SK-N-SH treated with all-trans-retinoic acid at 6 μM for 48 hours (cell line): ENCODE data around the gene CD40.

Source experiments
- CSDC2 ChIP-seq: fragments of 250-450 bp; sonication (Bioruptor Pico); IDR thresholded peaks from 2 replicates; pipeline ENCODE4 v1.5.0; 2020; ENCODE audit warnings: mild to moderate bottlenecking, moderate library complexity
- ESRRG ChIP-seq: fragments of 250-450 bp; sonication (Bioruptor Pico); IDR thresholded peaks from 2 replicates; pipeline ENCODE4 v1.6.1; 2021; ENCODE audit warnings: mild to moderate bottlenecking
- ISL1 ChIP-seq: fragments of 250-450 bp; sonication (Bioruptor Pico); IDR thresholded peaks from 2 replicates; pipeline ENCODE4 v2.1.2; 2022; ENCODE audit warnings: mild to moderate bottlenecking, moderate library complexity
- RARB ChIP-seq: fragments of 250-450 bp; sonication (Bioruptor Pico); IDR thresholded peaks from 2 replicates; pipeline ENCODE4 v1.8.0; 2021; ENCODE audit warnings: mild to moderate bottlenecking, moderate library complexity
- TOX ChIP-seq: fragments of 250-450 bp; sonication (Bioruptor Pico); IDR thresholded peaks from 2 replicates; pipeline ENCODE4 v1.8.0; 2021; ENCODE audit warnings: mild to moderate bottlenecking, moderate library complexity, borderline replicate concordance
- ZNF565 ChIP-seq: fragments of 450-650 bp; formaldehyde crosslinking; conservative IDR thresholded peaks from 2 replicates; pipeline ENCODE4 v1.5.0; 2020; ENCODE audit warnings: low read depth, mild to moderate bottlenecking, moderate library complexity
- ZNF8 ChIP-seq: fragments of 450-650 bp; formaldehyde crosslinking; IDR thresholded peaks from 2 replicates; pipeline ENCODE4 v1.5.0; 2020; ENCODE audit warnings: mild to moderate bottlenecking, moderate library complexity
- TF ChIP-seq, protein P1 (sequence below): fragments of 250-450 bp; sonication (Bioruptor Pico); IDR thresholded peaks from 2 replicates; pipeline ENCODE4 v1.5.1; 2021; ENCODE audit warnings: mild to moderate bottlenecking, moderate library complexity

DNA sequence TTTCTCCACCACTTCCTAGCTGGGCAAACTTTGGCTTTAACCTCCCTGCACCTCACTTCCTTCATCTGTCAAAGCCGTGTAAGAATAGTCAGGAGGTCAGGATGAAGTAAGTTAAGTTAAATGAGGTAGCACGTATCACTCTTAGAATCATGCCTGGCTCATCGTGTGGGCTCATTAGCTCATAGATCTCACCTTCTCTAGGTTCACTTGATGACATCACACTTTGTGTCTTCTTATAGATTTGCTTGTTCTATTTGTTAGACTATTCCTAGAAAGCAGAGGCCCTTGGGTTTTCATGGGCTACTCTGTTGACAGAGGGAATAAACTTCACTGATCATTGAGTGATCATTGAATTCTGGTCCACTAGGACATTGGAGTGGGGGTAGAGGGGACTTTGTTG lies 16.2 kb upstream of the CD40 start:
- TF ChIP-seq ESRRG: no peak
- TF ChIP-seq RARB (CRISPR knock-in tag): no peak
- no peak for TF ChIP-seq ISL1 (CRISPR knock-in tag)
- no peak for TF ChIP-seq TOX (CRISPR knock-in tag)
- no peak for TF ChIP-seq CSDC2 (CRISPR knock-in tag)
- no peak for TF ChIP-seq ZNF8 (CRISPR knock-in tag)
- no peak for TF ChIP-seq ZNF565
- TF ChIP-seq, protein P1, sequence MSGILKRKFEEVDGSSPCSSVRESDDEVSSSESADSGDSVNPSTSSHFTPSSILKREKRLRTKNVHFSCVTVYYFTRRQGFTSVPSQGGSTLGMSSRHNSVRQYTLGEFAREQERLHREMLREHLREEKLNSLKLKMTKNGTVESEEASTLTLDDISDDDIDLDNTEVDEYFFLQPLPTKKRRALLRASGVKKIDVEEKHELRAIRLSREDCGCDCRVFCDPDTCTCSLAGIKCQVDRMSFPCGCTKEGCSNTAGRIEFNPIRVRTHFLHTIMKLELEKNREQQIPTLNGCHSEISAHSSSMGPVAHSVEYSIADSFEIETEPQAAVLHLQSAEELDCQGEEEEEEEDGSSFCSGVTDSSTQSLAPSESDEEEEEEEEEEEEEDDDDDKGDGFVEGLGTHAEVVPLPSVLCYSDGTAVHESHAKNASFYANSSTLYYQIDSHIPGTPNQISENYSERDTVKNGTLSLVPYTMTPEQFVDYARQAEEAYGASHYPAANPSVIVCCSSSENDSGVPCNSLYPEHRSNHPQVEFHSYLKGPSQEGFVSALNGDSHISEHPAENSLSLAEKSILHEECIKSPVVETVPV: no peak
